Measurements from ENCODE around the gene SLC17A1.

SLC17A1 gene

GRCh38 chr6:25831532-25832306, at the start of gene SLC17A1:
TSS of gene SLC17A1 (minus strand) at chr6:25832052. CDS start at chr6:25830557, 1,495 bp downstream.
- DNase-seq: no peak

GRCh38 chr6:25880601-25881000, 48.7 kb upstream of the SLC17A1 start:
- DNase-seq: no peak

- no peak for DNase-seq
Measured at GRCh38 chr6:25878721-25879322, 47.0 kb upstream of the SLC17A1 start.

GRCh38 chr6:25875926-25876602, 44.2 kb upstream of the SLC17A1 start:
- no peak for DNase-seq

- no peak for DNase-seq
Measured at GRCh38 chr6:25875563-25875905, 43.7 kb upstream of the SLC17A1 start.

- DNase-seq: no peak
Measured at GRCh38 chr6:25874822-25875562, 43.1 kb upstream of the SLC17A1 start.

- no peak for DNase-seq
Measured at GRCh38 chr6:25874118-25874517, 42.3 kb upstream of the SLC17A1 start, which contains the start of gene SLC17A3. TSS of gene SLC17A3 (minus strand) at chr6:25874243. CDS start at chr6:25868387, 5,856 bp downstream.

- DNase-seq: no peak
Measured at GRCh38 chr6:25872814-25873213, 41.0 kb upstream of the SLC17A1 start.

GRCh38 chr6:25869840-25870239, 38.0 kb upstream of the SLC17A1 start:
- DNase-seq: no peak

- no peak for DNase-seq
Measured at GRCh38 chr6:25868436-25869183, 36.8 kb upstream of the SLC17A1 start.

GRCh38 chr6:25866011-25866410, 34.2 kb upstream of the SLC17A1 start:
- DNase-seq: no peak

GRCh38 chr6:25863360-25863759, 31.5 kb upstream of the SLC17A1 start:
- DNase-seq: no peak

- DNase-seq: no peak
Measured at GRCh38 chr6:25862199-25862598, 30.3 kb upstream of the SLC17A1 start.

GRCh38 chr6:25852756-25853155, 20.9 kb upstream of the SLC17A1 start:
- no peak for DNase-seq

- no peak for DNase-seq
Measured at GRCh38 chr6:25851961-25852360, 20.1 kb upstream of the SLC17A1 start.

GRCh38 chr6:25844518-25844917, 12.7 kb upstream of the SLC17A1 start:
- DNase-seq: no peak

GRCh38 chr6:25842526-25842925, 10.7 kb upstream of the SLC17A1 start:
- DNase-seq: no peak

- peak; percentile 1 for DNase-seq
Measured at GRCh38 chr6:25835442-25836283, 3.8 kb upstream of the SLC17A1 start.

- no peak for DNase-seq
Measured at GRCh38 chr6:25834950-25835349, 3.1 kb upstream of the SLC17A1 start.

- no peak for DNase-seq
Measured at GRCh38 chr6:25833136-25833535, 1.3 kb upstream of the SLC17A1 start.

- no peak for DNase-seq
Measured at GRCh38 chr6:25832670-25833069, 818 bp upstream of the SLC17A1 start.

- no peak for DNase-seq
Measured at GRCh38 chr6:25832307-25832662, 433 bp upstream of the SLC17A1 start.

Data from eye (tissue), 1 donor.